ENCODE results near the gene CFI.

Gene CFI

GRCh38 chr4:109801895-109802319 is at the start of gene CFI:
TSS of gene CFI (minus strand) at chr4:109801999. CDS start at chr4:109801971, 28 bp downstream.
- no peak for DNase-seq

- no peak for DNase-seq
Observed at GRCh38 chr4:109850601-109851000, 48.8 kb upstream of the CFI start.

- no peak for DNase-seq
Observed at GRCh38 chr4:109848501-109848900, 46.7 kb upstream of the CFI start.

- no peak for DNase-seq
Observed at GRCh38 chr4:109847896-109848442, 46.2 kb upstream of the CFI start, which contains the start of gene LRIT3. TSS of gene LRIT3 (plus strand) at chr4:109848107. CDS start at chr4:109848202, 95 bp downstream.

GRCh38 chr4:109846395-109847098 is 44.7 kb upstream of the CFI start:
- DNase-seq: no peak

- DNase-seq: no peak
Observed at GRCh38 chr4:109836985-109837384, 35.2 kb upstream of the CFI start.

- no peak for DNase-seq
Observed at GRCh38 chr4:109833756-109834155, 32.0 kb upstream of the CFI start.

- DNase-seq: no peak
Observed at GRCh38 chr4:109827672-109828071, 25.9 kb upstream of the CFI start, which contains the start of gene RRH. TSS of gene RRH (plus strand) at chr4:109827972. CDS start at chr4:109828028, 56 bp downstream.

- DNase-seq: no peak
Observed at GRCh38 chr4:109826719-109827118, 24.9 kb upstream of the CFI start.

- DNase-seq: no peak
Observed at GRCh38 chr4:109821185-109821584, 19.4 kb upstream of the CFI start.

GRCh38 chr4:109820563-109820962 is 18.8 kb upstream of the CFI start:
- no peak for DNase-seq

- no peak for DNase-seq
Observed at GRCh38 chr4:109818268-109818667, 16.5 kb upstream of the CFI start.

GRCh38 chr4:109816894-109817293 is 15.1 kb upstream of the CFI start:
- no peak for DNase-seq

GRCh38 chr4:109816082-109816442 is 14.3 kb upstream of the CFI start:
- DNase-seq: no peak

- peak; percentile 45 for DNase-seq
Observed at GRCh38 chr4:109815151-109816081, 13.6 kb upstream of the CFI start, which contains the start of gene GAR1. TSS of gene GAR1 (plus strand) at chr4:109815762. CDS start at chr4:109816165, 403 bp downstream.

GRCh38 chr4:109811707-109812106 is 9.9 kb upstream of the CFI start:
- no peak for DNase-seq

GRCh38 chr4:109810552-109811387 is 9.0 kb upstream of the CFI start:
- DNase-seq: no peak

- DNase-seq: no peak
Observed at GRCh38 chr4:109809655-109810054, 7.9 kb upstream of the CFI start.

- DNase-seq: no peak
Observed at GRCh38 chr4:109803924-109804571, 2.2 kb upstream of the CFI start.

GRCh38 chr4:109801099-109801789 is 555 bp downstream of the CFI start:
- no peak for DNase-seq

GRCh38 chr4:109798866-109799265 is 2.9 kb downstream of the CFI start:
- DNase-seq: no peak

All from 8988T (cell line).